ENCODE measurements around the gene KIF6. TPM values are rescaled to one million over a fixed set of nuclear protein-coding genes. Genes with fewer than 3 reads are reported as not detected.

KIF6 gene
- total RNA-seq, 4 donors from 2014 or later, result under 0.01 to 0.34 (median 0.19) TPM; not detected in 1

GRCh38 chr6:39546731-39547130 is 178.5 kb downstream of the KIF6 start:
- TF ChIP-seq, protein P1, sequence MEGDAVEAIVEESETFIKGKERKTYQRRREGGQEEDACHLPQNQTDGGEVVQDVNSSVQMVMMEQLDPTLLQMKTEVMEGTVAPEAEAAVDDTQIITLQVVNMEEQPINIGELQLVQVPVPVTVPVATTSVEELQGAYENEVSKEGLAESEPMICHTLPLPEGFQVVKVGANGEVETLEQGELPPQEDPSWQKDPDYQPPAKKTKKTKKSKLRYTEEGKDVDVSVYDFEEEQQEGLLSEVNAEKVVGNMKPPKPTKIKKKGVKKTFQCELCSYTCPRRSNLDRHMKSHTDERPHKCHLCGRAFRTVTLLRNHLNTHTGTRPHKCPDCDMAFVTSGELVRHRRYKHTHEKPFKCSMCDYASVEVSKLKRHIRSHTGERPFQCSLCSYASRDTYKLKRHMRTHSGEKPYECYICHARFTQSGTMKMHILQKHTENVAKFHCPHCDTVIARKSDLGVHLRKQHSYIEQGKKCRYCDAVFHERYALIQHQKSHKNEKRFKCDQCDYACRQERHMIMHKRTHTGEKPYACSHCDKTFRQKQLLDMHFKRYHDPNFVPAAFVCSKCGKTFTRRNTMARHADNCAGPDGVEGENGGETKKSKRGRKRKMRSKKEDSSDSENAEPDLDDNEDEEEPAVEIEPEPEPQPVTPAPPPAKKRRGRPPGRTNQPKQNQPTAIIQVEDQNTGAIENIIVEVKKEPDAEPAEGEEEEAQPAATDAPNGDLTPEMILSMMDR (IDR thresholded peaks at IDR 0.05; ENCODE audit: low read depth), result no peak

DNA sequence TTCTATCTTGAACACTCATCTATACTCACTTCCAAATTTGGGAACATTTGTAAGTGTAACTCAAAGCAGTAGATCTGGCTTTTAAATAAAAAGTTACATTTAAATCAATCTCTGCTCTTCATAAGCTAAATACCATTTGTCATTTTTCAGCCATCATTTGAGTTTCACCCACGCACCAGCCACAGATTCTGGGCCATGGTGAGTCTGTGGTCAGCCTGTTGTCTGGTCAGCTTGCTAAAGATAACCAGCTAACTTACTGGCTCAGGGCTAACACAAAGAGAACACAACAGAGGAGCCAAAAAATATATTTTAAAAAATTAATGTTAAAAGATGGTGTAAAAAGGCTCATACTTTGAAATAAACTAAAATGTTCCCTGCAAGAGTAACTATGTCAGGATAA is 181.3 kb downstream of the KIF6 start:
- TF ChIP-seq, protein P1 (IDR thresholded peaks at IDR 0.05; ENCODE audit: low read depth), result no peak

DNA sequence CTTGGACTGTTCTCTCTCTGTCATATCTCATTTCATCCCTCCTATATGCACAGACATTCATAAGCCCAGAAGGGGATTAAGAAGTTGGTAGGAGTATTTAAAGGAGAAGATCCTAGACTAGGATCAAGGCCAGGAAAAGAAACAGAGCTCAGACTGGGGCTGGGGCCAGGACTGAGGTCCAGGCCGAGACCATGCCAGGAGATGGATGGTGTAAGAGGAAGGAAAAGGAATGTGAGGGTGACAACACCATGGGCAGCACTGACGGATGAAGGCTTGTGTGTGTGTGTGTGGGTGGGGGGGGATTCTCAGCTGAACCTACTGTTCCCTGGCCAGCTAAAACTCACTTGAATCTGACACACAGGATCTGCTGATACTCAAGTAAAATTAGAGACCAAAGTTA is 182.1 kb downstream of the KIF6 start:
- TF ChIP-seq, protein P1 (IDR thresholded peaks at IDR 0.05; ENCODE audit: low read depth), result no peak

DNA sequence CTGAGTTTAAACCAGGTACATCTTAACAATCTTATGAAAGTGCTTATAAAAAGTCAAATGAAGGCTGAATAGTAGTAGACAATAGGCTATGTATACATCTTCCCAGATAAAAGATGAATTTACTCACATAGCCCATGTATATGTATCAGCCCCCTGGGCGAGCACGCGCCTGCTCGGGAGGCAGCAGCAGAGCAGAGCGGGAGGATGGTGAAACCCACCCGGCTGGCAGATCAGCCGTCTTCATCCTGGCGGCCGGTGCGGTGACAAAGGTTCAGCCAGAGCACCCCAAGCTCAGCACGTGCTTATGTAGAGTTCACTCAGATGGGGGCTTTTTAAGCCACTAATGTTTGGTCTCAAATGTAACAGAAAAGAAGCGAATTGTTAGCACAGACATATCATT is 184.8 kb downstream of the KIF6 start:
- TF ChIP-seq, protein P1 (IDR thresholded peaks at IDR 0.05; ENCODE audit: low read depth), result no peak

- TF ChIP-seq, protein P1 (IDR thresholded peaks at IDR 0.05; ENCODE audit: low read depth), result no peak
These were observed 194.9 kb downstream of the KIF6 start for GRCh38 chr6:39530201-39530759.

GRCh38 chr6:39527792-39528564 is 197.2 kb downstream of the KIF6 start:
- TF ChIP-seq, protein P1 (IDR thresholded peaks at IDR 0.05; ENCODE audit: low read depth), result no peak

DNA sequence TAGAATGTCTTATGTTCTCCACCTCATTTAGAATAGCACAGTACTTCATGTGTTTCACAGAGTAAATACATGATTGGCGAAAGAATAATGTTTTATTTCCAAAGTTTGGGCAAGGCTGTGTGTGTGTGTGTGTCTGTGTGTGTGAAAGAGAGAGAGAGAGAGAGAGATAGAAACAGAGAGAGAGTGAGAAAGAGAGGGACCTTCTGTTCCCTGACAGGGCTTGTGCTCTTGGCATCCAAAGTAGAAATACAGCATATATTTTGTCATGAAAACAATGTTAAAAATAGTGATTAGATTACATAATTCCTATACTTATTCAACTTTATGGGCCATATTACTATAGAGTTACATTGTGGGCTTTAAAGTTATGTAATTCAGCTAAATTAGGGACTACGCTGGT is 201.2 kb downstream of the KIF6 start:
- TF ChIP-seq, protein P1 (IDR thresholded peaks at IDR 0.05; ENCODE audit: low read depth), result no peak
